ENCODE data around the gene GPC6.

GRCh38 chr13:93244141-93244917 is 17.7 kb downstream of the GPC6 start:
- no peak for TF ChIP-seq POLR2A (IDR thresholded peaks at IDR 0.05; ENCODE audit: low read depth, low read length)
- TF ChIP-seq POLR2AphosphoS5 (IDR thresholded peaks at IDR 0.05; ENCODE audit: insufficient read depth, low read depth, low read length) = no peak
- no peak for TF ChIP-seq CTCF (IDR thresholded peaks at IDR 0.05; ENCODE audit: extremely low read depth in 1 of 2, insufficient read depth in 1 of 2, low read depth in 1 of 2, low read length in 2 of 2)
- no peak for TF ChIP-seq MAX (IDR thresholded peaks at IDR 0.05; ENCODE audit: insufficient read depth, insufficient read length)
- no peak for TF ChIP-seq MYC (IDR thresholded peaks at IDR 0.05; ENCODE audit: low read depth, low read length)
- TF ChIP-seq JUN (IDR thresholded peaks at IDR 0.05; ENCODE audit: borderline replicate concordance, insufficient read depth, insufficient read length, low read depth) = no peak
- TF ChIP-seq EZH2 (IDR thresholded peaks at IDR 0.05; ENCODE audit: borderline replicate concordance, low read depth, low read length, severe bottlenecking) = no peak

Data from endothelial cell of umbilical vein (primary cell).